Measurements from ENCODE around the gene CMTM7. TPM values are rescaled to one million over a fixed set of nuclear protein-coding genes. Genes with fewer than 3 reads are reported as not detected.

The CMTM7 gene
- total and polyA plus RNA-seq, 2 of the 8 experiments (the other 6 are each of a cell fraction or from before 2014, with no cell fraction given): 33.3 to 65.8 TPM

- TF ChIP-seq CHD7 (IDR thresholded peaks at IDR 0.05; ENCODE audit: insufficient replicate concordance, low read length) (no peak), SRF (IDR thresholded peaks at IDR 0.05; ENCODE audit: low read depth, low read length) (no peak), SIN3A (conservative IDR thresholded peaks at IDR 0.05 in 1 of 2, IDR thresholded peaks at IDR 0.05 in 1 of 2; ENCODE audit: low read depth in 1 of 2, low read length in 2 of 2) (no peak), JUN (IDR thresholded peaks at IDR 0.05; ENCODE audit: low read depth, low read length) (no peak), SIRT6 (IDR thresholded peaks at IDR 0.05; ENCODE audit: low read length) (no peak), RNF2 (IDR thresholded peaks at IDR 0.05; ENCODE audit: borderline replicate concordance, low read depth, low read length, missing control alignments, poor library complexity, severe bottlenecking) (no peak), GTF2F1 (IDR thresholded peaks at IDR 0.05; ENCODE audit: borderline replicate concordance, low read depth, low read length) (no peak), RAD21 (IDR thresholded peaks at IDR 0.05 in 1 of 2, conservative IDR thresholded peaks at IDR 0.05 in 1 of 2; ENCODE audit: low read depth in 2 of 2, low read length in 2 of 2) (no peak), BCL11A (IDR thresholded peaks at IDR 0.05; ENCODE audit: low read depth in 2 of 2, low read length in 2 of 2) (no peak), TCF12 (IDR thresholded peaks at IDR 0.05; ENCODE audit: low read depth, low read length) (no peak), BRCA1 (IDR thresholded peaks at IDR 0.05; ENCODE audit: low read depth, low read length) (no peak)
Observed at GRCh38 chr3:32387512-32387911, 4.1 kb upstream of the CMTM7 start (continued).
